Stimulated activated CD4-positive, alpha-beta T cell treated with anti-CD3 and anti-CD28 coated beads, TNF-alpha, amount 100 ng/mL, for 48 hours (primary cell): ENCODE results near the gene PIWIL1.

ENCODE experiments used
- DNase-seq, 3 donors: peaks; one replicate each; pipeline ENCODE4 v3.0.0-alpha.2; 2020; ENCODE audit warnings: low read depth in 3 of 3

The PIWIL1 gene

GRCh38 chr12:130374083-130374482 is 36.4 kb downstream of the PIWIL1 start:
- DNase-seq = no peak

GRCh38 chr12:130375296-130376287 is 37.9 kb downstream of the PIWIL1 start:
- no peak for DNase-seq

GRCh38 chr12:130382818-130383217 is 45.1 kb downstream of the PIWIL1 start:
- no peak for DNase-seq

GRCh38 chr12:130384234-130384633 is 46.5 kb downstream of the PIWIL1 start:
- no peak for DNase-seq

- DNase-seq = no peak
These were observed 47.5 kb downstream of the PIWIL1 start for GRCh38 chr12:130385193-130385592.

- DNase-seq = no peak
These were observed 53.5 kb downstream of the PIWIL1 start for GRCh38 chr12:130391186-130391585.

GRCh38 chr12:130394906-130395305 is 57.2 kb downstream of the PIWIL1 start:
- no peak for DNase-seq

GRCh38 chr12:130396667-130397066 is 59.0 kb downstream of the PIWIL1 start:
- DNase-seq = no peak

- no peak for DNase-seq
These were observed 60.6 kb downstream of the PIWIL1 start for GRCh38 chr12:130398100-130398848.

GRCh38 chr12:130401703-130402102 is 64.0 kb downstream of the PIWIL1 start:
- no peak for DNase-seq

GRCh38 chr12:130405332-130405731 is 67.6 kb downstream of the PIWIL1 start:
- no peak for DNase-seq

GRCh38 chr12:130412384-130412783 is 74.7 kb downstream of the PIWIL1 start:
- no peak for DNase-seq

- DNase-seq = no peak
These were observed 76.2 kb downstream of the PIWIL1 start for GRCh38 chr12:130413909-130414308.

GRCh38 chr12:130414381-130414780 is 76.7 kb downstream of the PIWIL1 start:
- DNase-seq = no peak

- no peak for DNase-seq
These were observed 80.6 kb downstream of the PIWIL1 start for GRCh38 chr12:130418251-130418650.

GRCh38 chr12:130419116-130419515 is 81.4 kb downstream of the PIWIL1 start:
- DNase-seq = no peak

- DNase-seq = no peak
These were observed 82.4 kb downstream of the PIWIL1 start for GRCh38 chr12:130420071-130420470.

- DNase-seq = no peak
These were observed 84.2 kb downstream of the PIWIL1 start for GRCh38 chr12:130421896-130422295.
